Cardiac muscle cell (in vitro differentiated cells and primary cell): Measurements from ENCODE around the gene MOXD1. TPM values are rescaled to one million over a fixed set of nuclear protein-coding genes. Genes with fewer than 3 reads are reported as not detected.
"Not testable (repeated sequence)": the region's sequence is repeated elsewhere in the genome, so short reads cannot be mapped to it uniquely, and the experiment has no call there.

Experiments used
- DNase-seq, 2 donors: peaks; one replicate each; pipeline versions ENCODE4 v3.0.0 to v3.0.0-alpha.2; 2010 to 2017; ENCODE audit warnings: low read depth in 1 of 2, low spot score in 1 of 2
- H3K27ac ChIP-seq: fragments of 200-600 bp; sonication (generic); 2 replicates; pipeline ENCODE4 v1.5.1; 2016
- H3K27me3 ChIP-seq: fragments of 200-600 bp; sonication (generic); 2 replicates; pipeline ENCODE4 v1.6.0; 2016; ENCODE audit warnings: control low read depth
- H3K36me3 ChIP-seq: fragments of 200-600 bp; sonication (generic); 2 replicates; pipeline ENCODE4 v1.5.1; 2016; ENCODE audit warnings: control low read depth
- H3K4me1 ChIP-seq: fragments of 200-600 bp; sonication (generic); 2 replicates; pipeline ENCODE4 v1.8.1; 2017; ENCODE audit warnings: low read depth, mild to moderate bottlenecking, mixed run types
- H3K4me3 ChIP-seq: fragments of 200-600 bp; sonication (generic); 2 replicates; pipeline ENCODE4 v1.5.1; 2016; ENCODE audit warnings: mild to moderate bottlenecking
- H3K9me3 ChIP-seq: fragments of 200-600 bp; sonication (generic); 2 replicates; pipeline ENCODE4 v1.5.1; 2017; ENCODE audit warnings: low read depth, mild to moderate bottlenecking, control low read depth
- polyA plus RNA-seq: library from polyadenylated mRNA; unstranded; fragments of >200 nt; fragmentation: Nextera tagmentation; extraction: Ambion mirVana; gene quantifications from 2 replicates; pipeline ENCODE4 v1.2.1, GENCODE V29; 2016
- total RNA-seq: library from RNA; depleted of rRNA; stranded (reverse); fragments of >200 nt; gene quantifications from 2 replicates; pipeline ENCODE4 v1.2.3, GENCODE V29; 2016
- TF ChIP-seq, protein P1 (sequence below): IDR thresholded peaks from 2 replicates; pipeline ENCODE4 v1.5.1; 2012; ENCODE audit warnings: low read depth, mild to moderate bottlenecking, low read length

MOXD1 gene
- total and polyA plus RNA-seq, 2 experiments from 2014 or later: 20.8 to 30.6 TPM

DNA sequence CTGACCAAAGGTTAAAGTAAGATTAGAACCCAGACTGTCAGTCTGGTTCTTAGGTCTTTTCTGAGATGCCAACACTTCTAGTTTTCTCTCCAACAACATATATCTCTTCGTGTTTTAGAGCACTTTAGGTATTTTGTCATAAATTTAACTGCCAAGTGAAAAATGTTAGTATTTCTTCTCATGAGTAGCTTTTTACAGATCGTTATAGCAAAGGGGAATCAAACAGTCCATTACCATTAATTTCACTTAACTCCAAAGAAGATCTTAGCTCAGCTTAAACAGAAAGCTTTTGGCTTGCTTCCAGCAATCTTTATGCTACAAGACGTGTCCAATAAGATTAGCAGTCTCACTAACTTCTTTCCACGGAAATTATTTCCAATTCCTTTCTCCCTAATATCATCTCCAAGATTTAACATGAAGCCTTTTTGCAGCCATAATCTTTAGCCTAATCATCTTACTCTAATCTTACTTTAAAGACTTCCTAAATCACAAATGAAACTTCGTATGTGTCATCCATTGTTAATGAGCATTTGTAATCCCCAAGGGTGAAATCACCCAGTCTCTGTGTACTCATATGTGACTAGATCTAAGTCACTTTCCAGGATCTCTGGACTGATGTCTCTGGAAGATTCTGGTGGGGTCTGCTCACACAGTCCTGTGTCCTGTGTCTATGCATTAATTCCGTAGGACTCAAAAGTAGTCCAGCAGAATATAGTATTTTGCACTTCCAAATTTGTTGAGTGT lies 38.7 kb downstream of the MOXD1 start:
- no peak overlapping the region for H3K4me3 ChIP-seq
- H3K27me3 ChIP-seq: peaks cover 5% of the 10 kb centered on the region
- no peaks in the 10 kb centered on the region for H3K9me3 ChIP-seq
- TF ChIP-seq, protein P1, sequence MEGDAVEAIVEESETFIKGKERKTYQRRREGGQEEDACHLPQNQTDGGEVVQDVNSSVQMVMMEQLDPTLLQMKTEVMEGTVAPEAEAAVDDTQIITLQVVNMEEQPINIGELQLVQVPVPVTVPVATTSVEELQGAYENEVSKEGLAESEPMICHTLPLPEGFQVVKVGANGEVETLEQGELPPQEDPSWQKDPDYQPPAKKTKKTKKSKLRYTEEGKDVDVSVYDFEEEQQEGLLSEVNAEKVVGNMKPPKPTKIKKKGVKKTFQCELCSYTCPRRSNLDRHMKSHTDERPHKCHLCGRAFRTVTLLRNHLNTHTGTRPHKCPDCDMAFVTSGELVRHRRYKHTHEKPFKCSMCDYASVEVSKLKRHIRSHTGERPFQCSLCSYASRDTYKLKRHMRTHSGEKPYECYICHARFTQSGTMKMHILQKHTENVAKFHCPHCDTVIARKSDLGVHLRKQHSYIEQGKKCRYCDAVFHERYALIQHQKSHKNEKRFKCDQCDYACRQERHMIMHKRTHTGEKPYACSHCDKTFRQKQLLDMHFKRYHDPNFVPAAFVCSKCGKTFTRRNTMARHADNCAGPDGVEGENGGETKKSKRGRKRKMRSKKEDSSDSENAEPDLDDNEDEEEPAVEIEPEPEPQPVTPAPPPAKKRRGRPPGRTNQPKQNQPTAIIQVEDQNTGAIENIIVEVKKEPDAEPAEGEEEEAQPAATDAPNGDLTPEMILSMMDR: no peak
- no peaks in the 10 kb centered on the region for H3K36me3 ChIP-seq
- no peak overlapping the region for H3K27ac ChIP-seq
- H3K4me1 ChIP-seq: peaks cover 26% of the 10 kb centered on the region
- peak in 1 of 2 donors; percentile 48 for DNase-seq

DNA sequence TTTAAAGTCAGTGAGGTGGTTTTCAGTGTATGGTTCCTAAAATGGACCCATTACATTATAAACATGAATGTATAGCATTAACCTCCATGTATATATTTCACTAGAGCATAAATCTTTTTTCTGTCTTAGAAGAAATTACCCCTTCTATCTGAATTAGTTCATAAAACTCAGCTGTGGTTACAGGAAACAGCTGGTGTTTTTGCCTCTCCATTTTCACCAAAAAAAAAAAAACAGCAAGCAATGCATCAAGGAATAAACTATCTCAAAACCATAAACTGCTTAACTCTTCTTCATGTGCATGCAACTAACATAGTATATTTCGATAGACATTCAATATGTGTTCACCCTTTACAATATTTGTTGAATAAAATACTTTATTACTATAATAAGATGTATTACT lies 40.2 kb downstream of the MOXD1 start:
- no peak overlapping the region for H3K4me3 ChIP-seq
- TF ChIP-seq, protein P1: no peak
- peaks cover 17% of the 10 kb centered on the region for H3K4me1 ChIP-seq
- H3K27ac ChIP-seq: no peak overlapping the region
- H3K27me3 ChIP-seq: peaks cover 5% of the 10 kb centered on the region
- no peak for DNase-seq
- no peaks in the 10 kb centered on the region for H3K9me3 ChIP-seq
- no peaks in the 10 kb centered on the region for H3K36me3 ChIP-seq

DNA sequence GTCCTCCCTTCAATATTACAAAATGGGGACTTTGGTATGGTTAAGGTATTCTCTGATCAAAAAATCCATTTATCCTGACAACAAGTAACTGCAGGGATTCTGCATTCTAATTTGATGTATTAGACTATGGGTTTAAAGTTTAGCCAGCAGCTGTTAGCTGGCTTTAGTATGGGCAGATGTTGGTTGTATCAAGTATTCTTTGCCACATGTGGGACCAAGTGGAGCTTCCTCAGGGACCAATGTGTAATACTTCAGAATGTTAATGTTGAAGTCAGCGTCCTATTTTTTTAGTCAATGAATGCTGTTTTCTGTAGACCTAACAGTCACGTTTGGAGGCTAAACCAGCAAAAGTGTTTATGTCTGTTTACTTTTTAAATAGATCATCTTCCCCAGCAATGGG lies 41.4 kb downstream of the MOXD1 start:
- Histone ChIP-seq H3K4me1 (peaks cover 5% of the 10 kb centered on the region), H3K4me3 (no peak overlapping the region), H3K27ac (no peak overlapping the region), H3K9me3 (no peaks in the 10 kb centered on the region), H3K36me3 (no peaks in the 10 kb centered on the region), H3K27me3 (peaks cover 5% of the 10 kb centered on the region)
- TF ChIP-seq, protein P1: no peak
- DNase-seq: no peak

DNA sequence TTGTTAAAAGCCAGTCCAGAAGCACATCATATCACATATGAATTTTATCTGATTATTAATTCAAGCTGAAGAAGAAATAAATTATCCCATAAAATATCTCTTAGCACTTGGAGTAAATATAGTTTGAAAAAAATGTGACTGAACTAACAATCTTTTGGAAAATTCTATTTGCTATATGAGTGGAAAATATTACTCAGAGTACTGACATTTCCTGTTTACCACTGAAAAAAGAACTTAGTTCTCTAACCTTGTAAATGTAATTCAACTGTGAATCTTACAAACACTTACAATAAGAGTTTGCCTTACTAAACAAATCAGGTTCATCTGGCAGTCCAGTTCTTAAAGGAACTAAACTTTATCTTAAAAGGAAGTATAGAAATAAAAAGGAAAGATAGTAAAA lies 44.2 kb downstream of the MOXD1 start:
- DNase-seq: peak in 1 of 2 donors; percentile 67
- TF ChIP-seq, protein P1: no peak
- Histone ChIP-seq H3K36me3 (no peaks in the 10 kb centered on the region), H3K4me1 (no peaks in the 10 kb centered on the region), H3K9me3 (no peaks in the 10 kb centered on the region), H3K4me3 (no peak overlapping the region), H3K27me3 (peaks cover 5% of the 10 kb centered on the region), H3K27ac (no peak overlapping the region)

DNA sequence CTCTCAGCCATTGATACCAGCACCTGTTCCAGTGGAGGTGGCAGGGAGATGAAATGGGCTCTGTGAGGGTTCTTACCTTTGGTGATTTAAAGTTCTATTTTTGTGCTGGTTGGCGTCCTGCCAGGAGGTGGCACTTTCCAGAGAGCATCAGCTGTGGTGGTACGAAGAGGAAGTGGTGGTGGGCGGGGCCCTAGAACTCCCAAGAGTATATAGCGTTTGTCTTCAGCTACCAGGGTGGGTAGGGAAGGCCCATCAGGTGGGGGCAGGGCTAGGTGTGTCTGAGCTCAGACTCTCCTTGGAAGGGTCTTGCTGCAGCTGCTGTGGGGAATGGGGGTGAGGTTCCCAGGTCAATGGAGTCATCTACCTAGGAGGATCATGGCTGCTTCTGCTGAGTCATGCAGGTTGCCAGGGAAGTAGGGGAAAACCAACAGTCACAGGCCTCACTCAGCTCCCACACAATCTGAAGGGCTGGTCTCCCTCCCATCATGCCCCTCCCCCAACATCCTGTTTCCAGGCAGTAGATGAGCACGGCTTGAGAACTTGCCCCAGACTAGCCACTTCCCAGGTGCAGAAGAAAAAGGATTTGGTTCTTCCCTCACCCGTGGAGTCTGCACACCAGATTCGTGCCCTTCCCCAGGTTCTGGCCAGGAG lies 46.6 kb downstream of the MOXD1 start:
- no peaks in the 10 kb centered on the region for H3K36me3 ChIP-seq
- no peaks in the 10 kb centered on the region for H3K27me3 ChIP-seq
- no peaks in the 10 kb centered on the region for H3K4me1 ChIP-seq
- no peak overlapping the region for H3K27ac ChIP-seq
- no peak overlapping the region for H3K4me3 ChIP-seq
- no peaks in the 10 kb centered on the region for H3K9me3 ChIP-seq
- no peak for DNase-seq
- TF ChIP-seq, protein P1: no peak

DNA sequence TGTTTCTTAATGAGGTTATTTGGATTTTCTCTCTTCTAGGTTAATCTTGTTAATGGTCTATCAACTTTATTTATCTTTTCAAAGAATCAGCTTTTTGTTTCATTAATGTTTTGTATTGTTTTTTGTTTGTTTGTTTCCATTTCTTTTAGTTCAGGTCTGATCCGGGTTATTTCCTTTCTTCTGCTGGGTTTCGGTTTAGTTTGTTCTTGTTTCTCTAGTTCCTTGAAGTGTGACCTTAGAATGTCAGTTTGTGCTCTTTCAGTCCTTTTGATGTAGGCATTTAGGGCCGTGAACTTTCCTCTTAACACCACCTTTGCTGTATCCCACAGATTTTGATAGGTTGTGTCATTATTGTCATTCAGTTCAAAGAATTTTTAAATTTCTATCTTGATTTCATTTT lies 49.3 kb downstream of the MOXD1 start:
- not testable (repeated sequence) for H3K36me3 ChIP-seq, DNase-seq, H3K4me3 ChIP-seq, H3K27me3 ChIP-seq, H3K27ac ChIP-seq, H3K9me3 ChIP-seq
- peaks cover 13% of the 10 kb centered on the region for H3K4me1 ChIP-seq
